K562 (cell line): ENCODE measurements around the gene PTK7. TPM values are rescaled to one million over a fixed set of nuclear protein-coding genes. Genes with fewer than 3 reads are reported as not detected.

ENCODE experiments used
- ATF7 ChIP-seq: fragments of 450-650 bp; IDR thresholded peaks from 2 replicates; pipeline ENCODE4 v1.7.1; 2014; ENCODE audit warnings: mild to moderate bottlenecking, moderate library complexity
- DACH1 ChIP-seq: fragments of 450-650 bp; IDR thresholded peaks from 2 replicates; pipeline ENCODE4 v1.6.1; 2018; ENCODE audit not compliant: partially characterized antibody
- FOSL1 ChIP-seq: fragments of 200-800 bp; sonication (Bioruptor generic); conservative IDR thresholded peaks from 2 replicates; pipeline ENCODE4 v1.6.1; 2016; ENCODE audit warnings: missing genetic modification characterization, missing compliant biosample characterization
- FOXK1 ChIP-seq: sonication (generic); formaldehyde crosslinking; IDR thresholded peaks from 2 replicates; pipeline ENCODE4 v1.8.0; 2022; ENCODE audit warnings: missing genetic modification reagents, mild to moderate bottlenecking, borderline replicate concordance
- FOXK2 ChIP-seq, 2 experiments: fragments of 450-650 bp; IDR thresholded peaks in 1 of 2; conservative IDR thresholded peaks in 1 of 2; 2 replicates each; pipeline ENCODE4 v1.6.1; 2016; ENCODE audit warnings: low read depth in 2 of 2, mild to moderate bottlenecking in 1 of 2
- GABPB1 ChIP-seq: sonication (generic); formaldehyde crosslinking; IDR thresholded peaks from 2 replicates; pipeline ENCODE4 v1.8.0; 2022; ENCODE audit warnings: mild to moderate bottlenecking, missing genetic modification reagents
- JUN ChIP-seq, 2 experiments: sonication (generic) in 1 of 2; formaldehyde crosslinking in 1 of 2; IDR thresholded peaks; 2 replicates each; pipeline versions ENCODE4 v1.6.1 to v1.8.0; 2012 to 2022; ENCODE audit warnings: borderline replicate concordance in 2 of 2, mild to moderate bottlenecking in 2 of 2, improper control_type of control experiment in 1 of 2, low read depth in 1 of 2, low read length in 1 of 2, missing genetic modification reagents in 1 of 2
- MITF ChIP-seq: IDR thresholded peaks from 2 replicates; pipeline ENCODE4 v1.6.1; 2014; ENCODE audit warnings: antibody characterized with exemption
- RFX5 ChIP-seq: IDR thresholded peaks from 2 replicates; pipeline ENCODE4 v1.6.1; 2011; ENCODE audit warnings: low read depth, mild to moderate bottlenecking, improper control_type of control experiment, low read length
- SPI1 ChIP-seq: IDR thresholded peaks from 2 replicates; pipeline ENCODE4 v1.6.1; 2011; ENCODE audit warnings: low read depth, low read length, control low read depth, borderline replicate concordance
- VEZF1 ChIP-seq: fragments of 200-800 bp; sonication (Bioruptor generic); IDR thresholded peaks from 2 replicates; pipeline ENCODE4 v1.6.1; 2017; ENCODE audit warnings: missing genetic modification characterization, missing compliant biosample characterization
- XRCC5 ChIP-seq: fragments of 200-400 bp; formaldehyde crosslinking; IDR thresholded peaks from 2 replicates; pipeline ENCODE4 v1.6.1; 2017; ENCODE audit warnings: low read depth, mild to moderate bottlenecking, low read length
- ZNF217 ChIP-seq: sonication (generic); formaldehyde crosslinking; IDR thresholded peaks from 2 replicates; pipeline ENCODE4 v1.8.0; 2022; ENCODE audit warnings: mild to moderate bottlenecking, missing genetic modification reagents
- polyA plus RNA-seq, 8 experiments: library from polyadenylated mRNA; depleted of rRNA in 4 of 8; stranded (reverse) in 5 of 8; unstranded in 3 of 8; fragments of >200 nt; fragmentation: Nextera tagmentation in 2 of 8; fragmentation: Illumina TruSeq in 1 of 8; extraction: Ambion mirVana in 2 of 8; extraction: Trizol in 1 of 8; gene quantifications; 2 replicates each; pipeline versions ENCODE4 v1.2.1 to v1.2.3, GENCODE V29; 2011 to 2014; ENCODE audit warnings: inconsistent platforms in 1 of 8, missing spikeins in 1 of 8
- total RNA-seq, 7 experiments: library from RNA; depleted of rRNA in 6 of 7; stranded (reverse); fragments of >200 nt in 6 of 7; fragmentation: Illumina TruSeq in 2 of 7; extraction: Trizol in 2 of 7; gene quantifications; 2 replicates each; pipeline versions ENCODE4 v1.2.1 to v1.2.3, GENCODE V29; 2011 to 2021; ENCODE audit warnings: low replicate concordance in 1 of 7
- TF ChIP-seq, protein P1 (sequence below), 2 experiments: fragments of 450-650 bp; IDR thresholded peaks; 2 replicates each; pipeline ENCODE4 v1.6.1; 2016; ENCODE audit warnings: mild to moderate bottlenecking in 2 of 2, borderline replicate concordance in 1 of 2, low read depth in 1 of 2, moderate library complexity in 1 of 2

PTK7 gene
- total and polyA plus RNA-seq, 9 of the 15 experiments (the other 6 are each of a cell fraction or from before 2014, with no cell fraction given) = 0.20 to 6.8 (median 4.2) TPM

- peak in 1 of 2 experiments; percentile 45; a peak in 3 of 4 replicates for TF ChIP-seq FOXK2 (conservative IDR thresholded peaks at IDR 0.05 in 1 of 2, IDR thresholded peaks at IDR 0.05 in 1 of 2; ENCODE audit: low read depth in 2 of 2)
- TF ChIP-seq VEZF1 (CRISPR knock-in tag) = peak; percentile 89
- peak; percentile 87 for TF ChIP-seq SPI1
- no peak for TF ChIP-seq ZNF217 (CRISPR knock-in tag)
- TF ChIP-seq DACH1 = peak; percentile 69
- TF ChIP-seq FOXK1 (CRISPR knock-in tag) = 0 out of 2 replicates have a peak, but pooled peaks have one; percentile 23
- peak; percentile 65 for TF ChIP-seq MITF
- TF ChIP-seq JUN (IDR thresholded peaks at IDR 0.05; ENCODE audit: borderline replicate concordance, low read depth, low read length) = peak; percentile 87; the same call in 1 of the 2 replicates
- no peak for TF ChIP-seq JUN (CRISPR knock-in tag; IDR thresholded peaks at IDR 0.05; ENCODE audit: borderline replicate concordance)
- TF ChIP-seq, protein P1, sequence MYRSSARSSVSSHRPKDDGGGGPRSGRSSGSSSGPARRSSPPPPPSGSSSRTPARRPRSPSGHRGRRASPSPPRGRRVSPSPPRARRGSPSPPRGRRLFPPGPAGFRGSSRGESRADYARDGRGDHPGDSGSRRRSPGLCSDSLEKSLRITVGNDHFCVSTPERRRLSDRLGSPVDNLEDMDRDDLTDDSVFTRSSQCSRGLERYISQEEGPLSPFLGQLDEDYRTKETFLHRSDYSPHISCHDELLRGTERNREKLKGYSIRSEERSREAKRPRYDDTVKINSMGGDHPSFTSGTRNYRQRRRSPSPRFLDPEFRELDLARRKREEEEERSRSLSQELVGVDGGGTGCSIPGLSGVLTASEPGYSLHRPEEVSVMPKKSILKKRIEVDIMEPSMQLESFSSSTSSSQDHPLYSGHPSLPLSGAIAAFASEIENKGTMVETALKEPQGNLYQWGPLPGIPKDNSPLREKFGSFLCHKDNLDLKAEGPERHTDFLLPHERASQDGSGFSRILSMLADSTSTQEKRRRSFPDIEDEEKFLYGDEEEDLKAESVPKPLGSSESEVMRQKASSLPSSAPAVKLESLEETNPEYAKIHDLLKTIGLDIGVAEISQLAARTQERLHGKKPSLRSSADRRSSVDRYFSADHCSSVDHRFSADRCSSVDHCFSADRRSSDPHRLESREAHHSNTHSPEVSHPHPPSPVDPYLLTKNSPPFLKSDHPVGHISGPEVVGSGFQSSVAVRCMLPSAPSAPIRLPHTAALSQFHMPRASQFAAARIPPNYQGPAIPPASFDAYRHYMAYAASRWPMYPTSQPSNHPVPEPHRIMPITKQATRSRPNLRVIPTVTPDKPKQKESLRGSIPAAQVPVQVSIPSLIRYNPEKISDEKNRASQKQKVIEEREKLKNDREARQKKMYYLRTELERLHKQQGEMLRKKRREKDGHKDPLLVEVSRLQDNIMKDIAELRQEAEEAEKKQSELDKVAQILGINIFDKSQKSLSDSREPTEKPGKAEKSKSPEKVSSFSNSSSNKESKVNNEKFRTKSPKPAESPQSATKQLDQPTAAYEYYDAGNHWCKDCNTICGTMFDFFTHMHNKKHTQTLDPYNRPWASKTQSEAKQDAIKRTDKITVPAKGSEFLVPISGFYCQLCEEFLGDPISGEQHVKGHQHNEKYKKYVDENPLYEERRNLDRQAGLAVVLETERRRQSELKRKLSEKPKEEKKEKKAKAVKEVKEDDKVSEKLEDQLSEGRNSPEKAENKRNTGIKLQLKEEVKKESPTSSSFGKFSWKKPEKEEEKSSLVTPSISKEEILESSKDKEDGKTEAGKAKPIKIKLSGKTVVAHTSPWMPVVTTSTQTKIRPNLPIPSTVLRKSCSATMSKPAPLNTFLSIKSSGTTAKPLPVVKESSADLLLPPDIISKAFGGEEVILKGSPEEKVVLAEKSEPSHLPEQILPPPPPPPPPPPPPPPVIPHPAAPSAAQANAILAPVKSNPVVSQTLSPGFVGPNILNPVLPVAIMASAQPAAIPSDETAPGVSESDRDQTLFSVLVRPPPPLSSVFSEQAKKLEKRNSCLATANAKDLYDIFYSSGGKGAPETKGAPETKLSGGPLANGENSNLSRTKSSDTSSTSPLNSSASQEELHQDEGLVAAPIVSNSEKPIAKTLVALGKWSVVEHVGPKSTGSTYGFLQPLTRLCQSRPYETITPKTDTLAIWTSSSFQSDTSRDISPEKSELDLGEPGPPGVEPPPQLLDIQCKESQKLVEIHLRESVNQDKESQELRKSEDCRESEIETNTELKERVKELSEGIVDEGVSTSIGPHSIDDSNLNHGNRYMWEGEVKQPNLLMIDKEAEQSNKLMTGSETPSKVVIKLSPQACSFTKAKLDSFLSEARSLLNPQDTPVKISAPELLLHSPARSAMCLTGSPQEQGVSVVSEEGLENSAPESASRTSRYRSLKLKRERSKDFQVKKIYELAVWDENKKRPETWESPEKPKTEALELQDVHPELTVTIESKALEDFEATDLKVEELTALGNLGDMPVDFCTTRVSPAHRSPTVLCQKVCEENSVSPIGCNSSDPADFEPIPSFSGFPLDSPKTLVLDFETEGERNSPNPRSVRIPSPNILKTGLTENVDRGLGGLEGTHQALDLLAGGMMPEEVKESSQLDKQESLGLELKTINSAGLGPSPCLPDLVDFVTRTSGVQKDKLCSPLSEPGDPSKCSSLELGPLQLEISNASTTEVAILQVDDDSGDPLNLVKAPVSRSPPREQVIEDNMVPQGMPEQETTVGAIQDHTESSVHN (IDR thresholded peaks at IDR 0.05; ENCODE audit: borderline replicate concordance in 1 of 2, low read depth in 1 of 2) = peak in 1 of 2 experiments; percentile 77; a peak in 1 of 4 replicates
- TF ChIP-seq RFX5 = peak; percentile 65; the same call in 1 of the 2 replicates
- TF ChIP-seq ATF7 = peak; percentile 55; the same call in 1 of the 2 replicates
- peak; percentile 89 for TF ChIP-seq FOSL1 (tag)
- peak; percentile 60; the same call in 1 of the 2 replicates for TF ChIP-seq GABPB1
- peak; percentile 56; the same call in 1 of the 2 replicates for TF ChIP-seq XRCC5
These were observed 98.4 kb downstream of the PTK7 start (continued) for GRCh38 chr6:43174263-43175112.
